Small intestine (tissue), 7 donors: ENCODE measurements around the gene IRF7. TPM values are rescaled to one million over a fixed set of nuclear protein-coding genes. Genes with fewer than 3 reads are reported as not detected.
A peak's percentile ranks its signal among the peaks of the same experiment; 100 is the strongest.

ENCODE experiments used
- DNase-seq, 2 donors: peaks; one replicate each; pipeline versions ENCODE4 v3.0.0 to v3.0.0-alpha.2; 2013
- FAIRE-seq: peaks from 2 replicates; lab custom pipeline; 2012; peaks lifted over from hg19 to GRCh38; lab: Jason Lieb, UNC
- H3K27ac ChIP-seq, 3 donors: one replicate each; pipeline ENCODE4 v1.5.1; 2013; ENCODE audit warnings: low read length in 2 of 3, mild to moderate bottlenecking in 2 of 3, control low read depth in 1 of 3, inconsistent platforms in 1 of 3, low read depth in 1 of 3, moderate library complexity in 1 of 3
- H3K27me3 ChIP-seq, 3 donors: one replicate each; pipeline ENCODE4 v1.6.1; 2013; ENCODE audit warnings: low read length in 3 of 3, inconsistent platforms in 1 of 3; ENCODE audit not compliant: control insufficient read depth in 3 of 3, insufficient read depth in 3 of 3
- H3K36me3 ChIP-seq, 3 donors: one replicate each; pipeline ENCODE4 v1.6.1; 2013; ENCODE audit warnings: low read length in 3 of 3, inconsistent platforms in 1 of 3, low read depth in 1 of 3, mild to moderate bottlenecking in 1 of 3, moderate library complexity in 1 of 3; ENCODE audit not compliant: control insufficient read depth in 3 of 3, insufficient read depth in 2 of 3
- H3K4me1 ChIP-seq, 3 donors: one replicate each; pipeline ENCODE4 v1.6.1; 2013; ENCODE audit warnings: low read length in 2 of 3, inconsistent platforms in 1 of 3, low read depth in 1 of 3, mild to moderate bottlenecking in 1 of 3, moderate library complexity in 1 of 3; ENCODE audit not compliant: control insufficient read depth in 3 of 3, insufficient read depth in 2 of 3
- H3K4me3 ChIP-seq, 3 donors: one replicate each; pipeline ENCODE4 v1.5.1; 2013; ENCODE audit warnings: low read length in 3 of 3, control low read depth in 1 of 3, inconsistent platforms in 1 of 3, low read depth in 1 of 3, mild to moderate bottlenecking in 1 of 3, moderate library complexity in 1 of 3
- H3K9me3 ChIP-seq, 2 donors: one replicate each; pipeline ENCODE4 v1.6.1; 2013; ENCODE audit warnings: low read depth in 1 of 2, low read length in 1 of 2; ENCODE audit not compliant: control insufficient read depth in 2 of 2, insufficient read depth in 1 of 2
- WGBS, 3 donors: extraction: QIAGEN DNeasy Blood & Tissue Kit; methylation state at CpG; one replicate each; pipeline ENCODE4 v1.1.7; 2013; 5-methylcytosine and 5-hydroxymethylcytosine counted together
- polyA plus RNA-seq, 4 donors: library from polyadenylated mRNA; stranded (reverse) in 3 of 4; unstranded in 1 of 4; fragments of 200-250 nt in 3 of 4; fragments of 120-200 nt in 1 of 4; gene quantifications; one replicate each; pipeline versions ENCODE4 v1.2.1 to v1.2.3, GENCODE V29; 2013
- donor health status: healthy with polysubstance abuse.
- donor health status: control.
- donor health status: control.
- donor health status: Bipolar disorder and iron deficiency.
- donor health status: healthy.

IRF7 gene
- polyA plus RNA-seq, 4 donors, result 14.5 to 115 (median 73.1) TPM

DNA sequence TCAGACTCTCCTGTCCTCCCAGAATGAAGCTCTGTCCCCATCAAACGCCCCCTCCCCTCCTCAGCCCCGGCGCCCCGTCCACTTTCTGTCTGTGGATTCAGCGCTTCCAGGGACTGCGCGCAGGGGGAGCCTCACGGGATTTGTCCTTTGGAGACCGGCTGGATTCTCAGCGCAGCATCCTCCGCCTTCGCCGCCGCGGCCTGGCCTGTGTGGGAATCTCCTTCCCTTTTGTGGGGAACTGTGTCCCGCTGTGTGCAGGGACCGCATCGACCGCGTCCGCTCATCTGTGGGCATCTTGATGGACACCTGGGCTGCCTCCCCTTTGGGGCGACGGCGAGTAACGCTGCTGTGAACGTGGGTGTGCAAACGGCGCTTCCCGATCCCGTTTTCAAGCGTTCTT lies 12.3 kb upstream of the IRF7 start:
- Histone ChIP-seq H3K27me3 (no peaks in the 10 kb centered on the region), H3K27ac (no peak overlapping the region), H3K4me3 (no peak overlapping the region), H3K9me3 (peaks cover 0 to 3% of the 10 kb centered on the region in 2 donors), H3K4me1 (peaks cover 0 to 20% (median 0%) of the 10 kb centered on the region in 3 donors), H3K36me3 (peaks cover 0 to 18% (median 0%) of the 10 kb centered on the region in 3 donors)
- FAIRE-seq (no peak), DNase-seq (no peak)
- WGBS, 3 donors, result 93 to 96% (median 94%) methylated on average over 31 of the region's 31 CpGs

DNA sequence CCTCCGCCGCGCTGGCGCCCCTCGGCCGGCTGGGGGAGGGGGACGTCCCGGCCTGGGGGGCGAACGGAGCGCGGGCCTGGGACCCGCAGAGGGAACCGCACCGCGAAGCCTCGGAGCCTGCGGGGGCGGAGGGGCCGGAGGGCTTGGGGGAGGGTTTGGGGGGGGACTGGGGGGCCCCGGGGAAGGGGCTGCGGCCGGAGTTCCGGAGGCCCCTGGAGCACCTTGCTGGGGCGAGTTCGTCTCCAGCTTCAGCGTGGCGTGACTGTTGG lies 11.5 kb upstream of the IRF7 start:
- Histone ChIP-seq H3K4me1 (peaks cover 0 to 20% (median 0%) of the 10 kb centered on the region in 3 donors), H3K4me3 (peak overlapping the region in 1 of 3 donors; percentile 17), H3K9me3 (peaks cover 0 to 3% of the 10 kb centered on the region in 2 donors), H3K27me3 (no peaks in the 10 kb centered on the region), H3K36me3 (peaks cover 0 to 23% (median 0%) of the 10 kb centered on the region in 3 donors), H3K27ac (no peak overlapping the region)
- 15 to 60% (median 33%) methylated on average over 1 to 28 of the region's 28 CpGs for WGBS, 3 donors
- FAIRE-seq (no peak), DNase-seq (no peak)

GRCh38 chr11:626475-627307 lies 10.9 kb upstream of the IRF7 start, which contains the start of gene SCT:
TSS of gene SCT (minus strand) at chr11:627181. CDS start at chr11:627143, 38 bp downstream.
- Histone ChIP-seq H3K4me1 (peaks cover 0 to 25% (median 0%) of the 10 kb centered on the region in 3 donors), H3K27ac (peak within 1 kb of the TSS in 1 of 3 donors; percentile 80), H3K4me3 (peak within 1 kb of the TSS in 2 of 3 donors; percentile 17 to 52), H3K27me3 (no peaks in the 10 kb centered on the region), H3K9me3 (peaks cover 0 to 3% of the 10 kb centered on the region in 2 donors), H3K36me3 (peaks cover 0 to 29% (median 0%) of the 10 kb centered on the region in 3 donors)
- WGBS, 3 donors, result 6 to 12% (median 8%) methylated on average over 24 to 72 of the region's 72 CpGs
- FAIRE-seq (no peak), DNase-seq (peak in 1 of 2 donors; percentile 56)

DNA sequence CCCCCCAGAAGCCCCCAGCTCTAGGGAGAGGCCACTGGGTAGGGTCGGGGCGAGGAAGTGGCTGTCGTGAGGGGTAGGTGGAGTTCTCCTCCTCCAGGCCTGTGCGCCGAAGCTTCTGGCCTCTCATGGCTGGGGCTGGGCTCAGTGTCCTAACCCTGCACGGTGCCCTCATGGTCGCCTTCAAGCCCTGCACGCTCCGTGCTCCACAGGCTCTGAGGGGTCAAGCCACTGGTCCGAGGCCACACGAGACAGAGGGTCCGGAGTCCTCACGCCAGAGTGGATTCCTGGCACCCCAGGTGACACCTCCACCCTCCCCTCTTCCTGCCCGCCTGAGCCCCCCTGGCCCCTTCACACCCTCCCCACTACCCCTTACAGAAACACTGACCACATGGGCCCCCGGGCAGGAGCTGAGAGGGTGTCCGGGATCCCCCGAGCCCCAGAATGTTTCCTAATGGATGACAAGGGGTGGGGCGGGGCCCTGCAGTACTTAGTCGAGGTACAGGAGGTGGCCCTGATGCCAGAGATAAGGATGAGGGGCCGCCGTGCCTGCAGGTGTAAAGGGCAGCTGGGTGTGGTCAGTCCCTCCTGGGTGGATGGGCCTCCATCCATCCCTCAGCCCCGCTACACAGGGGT lies 10.0 kb upstream of the IRF7 start:
- Histone ChIP-seq H3K4me1 (peaks cover 0 to 33% (median 0%) of the 10 kb centered on the region in 3 donors), H3K27me3 (no peaks in the 10 kb centered on the region), H3K36me3 (peaks cover 0 to 38% (median 6%) of the 10 kb centered on the region in 3 donors), H3K9me3 (peaks cover 0 to 3% of the 10 kb centered on the region in 2 donors), H3K27ac (peak overlapping the region; percentile 80 to 97 (median 94)), H3K4me3 (peak overlapping the region in 2 of 3 donors; percentile 52 to 81)
- 16 to 57% (median 37%) methylated on average over 19 to 22 of the region's 22 CpGs for WGBS, 3 donors
- DNase-seq (peak; percentile 86 to 87), FAIRE-seq (no peak)

- WGBS, 3 donors, result 15 to 61% (median 35%) methylated on average over 28 to 33 of the region's 33 CpGs
- peaks cover 0 to 33% (median 0%) of the 10 kb centered on the region in 3 donors for H3K4me1 ChIP-seq
Measured at GRCh38 chr11:624705-625635, 9.2 kb upstream of the IRF7 start, which contains the start of gene CDHR5. TSS of gene CDHR5 (minus strand) at chr11:624955. CDS start at chr11:624902, 53 bp downstream.

GRCh38 chr11:623999-624704 lies 8.4 kb upstream of the IRF7 start:
- no peak for FAIRE-seq
- peaks cover 0 to 53% (median 6%) of the 10 kb centered on the region in 3 donors for H3K36me3 ChIP-seq
- peak; percentile 88 to 96 for DNase-seq
- WGBS, 3 donors, result 15 to 63% (median 44%) methylated on average over 22 to 25 of the region's 25 CpGs
- no peaks in the 10 kb centered on the region for H3K27me3 ChIP-seq
- peak overlapping the region; percentile 80 to 97 (median 94) for H3K27ac ChIP-seq
- H3K9me3 ChIP-seq, result peaks cover 0 to 3% of the 10 kb centered on the region in 2 donors
- peak overlapping the region; percentile 17 to 81 (median 52) for H3K4me3 ChIP-seq
- peaks cover 0 to 33% (median 0%) of the 10 kb centered on the region in 3 donors for H3K4me1 ChIP-seq

More at GRCh38 chr11:624705-625635, 9.2 kb upstream of the IRF7 start, which contains the start of gene CDHR5:
- FAIRE-seq, result no peak
- Histone ChIP-seq H3K27ac (peak within 1 kb of the TSS; percentile 80 to 97 (median 94)), H3K9me3 (peaks cover 0 to 3% of the 10 kb centered on the region in 2 donors), H3K27me3 (no peaks in the 10 kb centered on the region), H3K36me3 (peaks cover 0 to 46% (median 6%) of the 10 kb centered on the region in 3 donors), H3K4me3 (peak within 1 kb of the TSS; percentile 17 to 81 (median 52))
- DNase-seq, result peak; percentile 95 to 97

DNA sequence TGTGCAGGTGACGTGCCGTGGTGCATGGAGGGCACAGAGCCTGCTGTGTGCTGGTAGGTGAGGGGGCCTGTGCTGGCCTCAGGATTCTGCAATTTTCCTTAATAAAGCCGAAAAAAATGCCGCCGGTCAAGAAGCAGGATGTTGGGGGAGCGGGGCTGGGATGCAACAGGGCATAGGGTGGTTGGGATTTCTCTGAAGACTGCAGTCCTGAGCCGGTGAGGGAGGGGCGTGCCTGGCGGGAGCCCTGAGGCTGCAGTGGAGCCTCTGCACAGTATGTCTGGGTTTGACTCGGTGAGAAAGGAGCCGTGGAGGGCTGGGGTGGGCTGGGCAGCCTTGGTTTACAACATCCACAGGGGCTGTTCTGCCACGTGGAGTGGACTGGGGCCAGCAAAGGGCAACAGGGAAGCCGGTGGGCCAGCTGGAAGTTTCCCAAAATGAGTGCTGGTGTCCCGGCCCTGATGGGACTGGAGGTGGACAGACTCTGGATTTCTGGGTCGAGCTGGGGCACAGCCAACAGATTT lies 7.7 kb upstream of the IRF7 start:
- Histone ChIP-seq H3K36me3 (peaks cover 0 to 61% (median 10%) of the 10 kb centered on the region in 3 donors), H3K4me3 (peak overlapping the region in 2 of 3 donors; percentile 52 to 81), H3K27ac (peak overlapping the region; percentile 55 to 80 (median 77)), H3K4me1 (peaks cover 0 to 33% (median 0%) of the 10 kb centered on the region in 3 donors), H3K27me3 (no peaks in the 10 kb centered on the region), H3K9me3 (peaks cover 0 to 3% of the 10 kb centered on the region in 2 donors)
- FAIRE-seq (no peak), DNase-seq (no peak)
- 60 to 70% (median 68%) methylated on average over 15 of the region's 15 CpGs for WGBS, 3 donors
